Activated CD8-positive, alpha-beta memory T cell treated with anti-CD3 and anti-CD28 coated beads, Interleukin-2, amount 50 U/mL, for 1 hour (primary cell): ENCODE data around the gene MSANTD4.
"Not testable (repeated sequence)": the region's sequence is repeated elsewhere in the genome, so short reads cannot be mapped to it uniquely, and the experiment has no call there.

Experiments
- DNase-seq: peaks from one replicate; pipeline ENCODE4 v3.0.0-alpha.2; 2020; ENCODE audit errors: extremely low read depth

Gene MSANTD4

DNA sequence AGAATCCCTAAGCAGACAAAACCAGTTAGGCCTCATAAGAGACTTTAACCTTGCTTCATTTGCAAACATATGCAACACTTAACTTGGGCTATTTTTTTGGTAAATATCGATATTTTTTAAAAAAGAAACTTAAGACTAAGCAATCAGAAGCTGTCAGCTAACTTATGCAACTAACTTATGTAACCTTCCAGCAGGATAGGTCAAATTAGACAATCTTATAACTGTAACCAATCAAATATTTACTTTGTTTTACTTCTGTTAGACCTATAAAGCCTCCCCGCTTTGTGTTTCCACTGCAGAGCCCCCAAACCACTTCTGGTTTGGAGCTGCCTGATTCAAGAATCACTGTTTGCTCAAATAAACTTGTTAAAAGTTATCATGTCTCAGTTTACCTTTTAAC is 8.0 kb downstream of the MSANTD4 start:
- no peak for DNase-seq

DNA sequence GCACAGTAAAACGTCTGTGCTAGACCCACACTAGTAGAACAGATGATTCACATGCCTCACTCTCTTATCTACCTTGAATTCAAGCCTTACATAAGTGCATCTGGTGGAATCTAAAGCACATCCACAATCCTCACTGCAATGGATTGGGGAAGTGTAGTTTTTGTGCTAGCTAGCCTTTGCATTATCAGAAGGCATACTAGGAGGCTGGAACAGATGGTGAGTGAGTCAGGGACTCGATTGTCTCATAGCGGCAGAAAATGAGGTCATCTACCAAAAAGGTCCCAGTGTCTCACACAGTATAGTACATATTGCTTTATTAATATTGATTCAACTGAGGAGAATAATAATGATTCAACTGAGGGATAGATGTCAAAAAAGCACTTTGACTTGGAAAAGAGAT is 9.3 kb downstream of the MSANTD4 start:
- no peak for DNase-seq

DNA sequence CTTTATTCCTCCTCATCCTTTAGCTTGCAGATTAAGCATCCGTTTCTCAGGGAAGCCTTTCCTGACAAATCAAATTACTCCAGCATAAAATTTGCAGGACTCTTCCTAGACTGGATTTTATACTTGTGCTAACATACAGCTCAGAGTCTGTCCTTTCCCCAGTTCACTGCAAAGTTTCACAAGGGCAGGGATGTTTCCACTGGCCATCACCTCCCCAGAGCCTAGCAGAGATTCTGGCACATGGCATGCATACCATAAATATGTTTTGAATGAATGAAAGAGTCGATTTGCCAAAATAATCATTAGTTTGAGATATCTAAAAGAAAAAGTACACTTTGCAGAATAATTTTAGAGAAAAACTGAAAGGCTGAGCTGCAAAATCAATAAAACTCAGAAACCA is 10.6 kb downstream of the MSANTD4 start:
- DNase-seq = no peak

DNA sequence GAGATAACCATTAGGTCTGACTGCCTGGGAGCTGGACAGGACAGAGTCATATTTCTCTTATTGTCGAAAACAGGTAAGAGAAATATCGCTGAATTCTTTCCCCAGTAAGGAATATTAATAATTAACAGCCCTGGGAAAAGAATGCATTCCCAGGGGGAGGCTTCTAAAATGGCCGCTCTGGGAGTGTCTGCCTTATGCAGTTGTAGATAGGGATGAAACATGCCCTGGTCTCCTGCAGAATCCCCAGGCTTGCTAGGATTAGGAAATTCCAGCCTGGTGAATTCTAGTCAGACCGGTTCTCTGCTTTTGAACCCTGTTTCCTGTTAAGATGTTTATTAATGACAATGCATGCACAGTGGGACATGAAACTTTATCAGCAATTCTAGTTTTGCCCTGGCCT is 18.9 kb downstream of the MSANTD4 start:
- not testable (repeated sequence) for DNase-seq

DNA sequence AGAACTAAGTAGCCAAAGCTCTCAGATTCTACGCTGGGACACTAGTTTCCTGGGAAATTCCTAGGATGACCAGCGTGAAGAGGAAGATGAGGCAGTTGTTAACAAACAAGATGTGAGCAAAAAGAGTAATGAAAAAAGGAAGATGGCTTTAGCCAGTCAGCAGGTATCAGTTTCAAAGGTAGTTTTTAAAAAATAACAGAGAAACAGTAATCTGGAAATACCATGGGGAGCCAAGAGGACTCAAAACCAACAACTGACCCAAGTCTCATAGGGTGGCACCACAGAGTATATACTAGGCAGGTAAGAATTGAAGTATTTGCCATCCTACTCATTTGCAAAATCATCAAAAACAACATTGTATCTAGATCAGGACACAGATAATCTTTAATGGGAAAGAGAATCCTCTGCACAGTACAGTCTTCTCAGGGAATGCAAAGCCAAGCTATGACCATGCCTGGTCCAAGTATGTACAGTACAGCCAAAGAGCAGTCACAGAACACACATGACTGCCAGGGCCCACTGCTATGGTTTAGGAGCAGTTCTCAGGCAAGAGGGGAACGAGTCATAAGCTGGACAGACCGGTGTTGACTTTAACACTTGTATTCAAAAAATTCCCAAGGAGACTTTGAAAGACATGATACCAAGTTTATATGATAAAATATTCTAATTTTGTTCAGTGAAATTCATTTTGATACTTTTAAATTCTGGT is 20.6 kb downstream of the MSANTD4 start:
- no peak for DNase-seq

DNA sequence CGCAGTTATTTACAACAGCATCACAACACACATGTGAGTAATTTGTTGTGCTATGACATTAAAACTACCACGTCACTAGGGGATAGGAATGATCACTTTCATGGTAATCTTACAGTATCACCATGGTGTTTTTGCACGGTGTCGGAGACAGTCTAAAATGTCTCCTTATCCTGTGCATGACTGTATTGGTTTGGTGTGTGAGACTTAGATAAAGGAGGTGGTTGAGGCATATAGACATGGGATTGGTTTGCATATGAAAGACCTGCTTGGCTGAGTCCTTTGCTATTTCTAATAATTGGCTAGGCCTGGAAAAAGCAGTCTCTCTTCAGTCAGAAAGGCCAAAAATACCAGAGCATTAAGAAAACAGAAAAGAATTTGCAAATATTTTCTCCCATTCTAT is 30.2 kb downstream of the MSANTD4 start:
- no peak for DNase-seq

DNA sequence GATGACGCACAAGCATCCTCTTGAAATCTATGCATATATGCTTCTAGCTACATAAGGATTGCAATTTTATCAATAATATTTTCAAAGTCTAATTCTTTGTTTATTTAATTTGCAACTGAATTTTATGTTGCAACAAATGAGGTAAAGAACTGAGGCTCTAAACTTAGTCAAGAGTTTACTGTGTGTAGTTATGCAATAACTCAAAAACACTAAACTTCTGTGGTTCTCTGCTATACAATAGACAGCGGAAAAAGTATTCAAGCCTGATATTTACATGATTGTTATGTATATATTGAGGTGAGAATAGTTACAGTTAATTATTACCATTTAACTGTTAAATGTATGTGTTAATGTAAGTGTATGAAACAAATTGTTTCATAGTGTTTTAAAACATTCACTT is 32.9 kb downstream of the MSANTD4 start:
- DNase-seq = no peak

DNA sequence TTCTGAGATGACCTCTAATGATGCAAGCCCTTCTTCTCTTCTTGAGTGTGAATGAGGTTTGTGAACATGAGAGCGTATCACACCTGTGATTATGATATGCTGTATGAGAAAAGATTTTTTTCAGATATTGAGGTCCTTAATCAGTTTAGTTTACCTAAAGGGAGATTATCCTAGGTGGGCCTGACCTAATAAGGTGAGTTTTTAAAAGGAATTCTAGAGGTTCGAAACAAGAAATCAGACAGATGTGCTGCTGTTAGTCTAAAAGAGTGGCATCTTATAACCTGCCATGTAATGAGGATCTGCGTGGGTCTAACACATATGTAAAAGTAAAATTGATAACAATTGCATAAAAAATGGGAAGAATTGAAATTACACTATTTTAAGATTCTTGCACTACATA is 33.8 kb downstream of the MSANTD4 start:
- no peak for DNase-seq

DNA sequence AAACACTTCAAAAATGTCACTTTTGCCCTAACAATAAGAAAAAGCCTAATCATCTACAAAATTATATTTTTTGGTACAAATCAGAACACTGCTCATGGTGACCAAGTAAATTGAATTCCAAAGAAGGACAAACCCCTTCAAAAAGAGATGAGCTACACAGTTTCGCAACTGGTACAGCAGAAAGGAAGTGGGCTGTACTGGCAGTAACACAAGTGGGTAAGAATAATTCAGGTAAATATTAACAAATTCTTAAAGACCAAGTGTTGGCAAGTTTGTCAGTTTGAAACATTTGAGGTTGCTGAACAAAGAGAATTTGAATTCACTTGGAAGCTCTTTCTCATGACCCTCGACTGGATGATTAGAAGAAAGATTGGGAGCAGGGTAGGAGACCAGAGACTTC is 35.5 kb downstream of the MSANTD4 start:
- DNase-seq = no peak

DNA sequence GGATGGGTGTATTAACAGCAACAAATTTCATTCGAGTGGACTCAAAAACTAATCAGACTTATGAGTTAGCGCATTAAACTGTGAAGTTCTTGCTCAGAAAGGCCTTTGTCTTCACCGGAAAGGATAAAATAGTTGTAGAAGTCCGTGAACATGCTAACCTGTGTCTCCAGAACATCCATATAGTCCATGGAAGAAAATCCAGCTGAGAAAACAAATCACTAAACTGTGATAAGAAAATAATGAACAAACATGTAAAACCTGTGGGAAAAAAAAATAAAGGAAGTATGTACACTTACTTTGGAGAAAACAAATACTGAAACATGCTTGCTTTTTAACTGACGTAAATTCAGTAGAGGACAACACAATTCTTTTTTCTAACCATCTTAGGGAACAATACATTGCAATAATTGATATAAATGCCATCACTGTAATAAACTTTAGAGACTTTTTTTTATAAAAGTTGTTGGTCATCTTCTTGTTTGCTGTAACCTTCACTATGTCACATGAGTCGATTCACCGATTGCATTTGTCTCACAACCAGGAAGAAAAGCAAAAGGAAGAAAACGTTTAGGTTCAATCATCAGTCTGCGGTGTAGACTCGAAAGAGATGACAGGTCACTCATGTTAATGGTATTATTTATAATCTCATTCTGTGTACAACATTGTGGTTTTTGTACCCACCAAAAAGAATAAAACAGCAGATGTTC is 41.9 kb downstream of the MSANTD4 start:
- DNase-seq = no peak

DNA sequence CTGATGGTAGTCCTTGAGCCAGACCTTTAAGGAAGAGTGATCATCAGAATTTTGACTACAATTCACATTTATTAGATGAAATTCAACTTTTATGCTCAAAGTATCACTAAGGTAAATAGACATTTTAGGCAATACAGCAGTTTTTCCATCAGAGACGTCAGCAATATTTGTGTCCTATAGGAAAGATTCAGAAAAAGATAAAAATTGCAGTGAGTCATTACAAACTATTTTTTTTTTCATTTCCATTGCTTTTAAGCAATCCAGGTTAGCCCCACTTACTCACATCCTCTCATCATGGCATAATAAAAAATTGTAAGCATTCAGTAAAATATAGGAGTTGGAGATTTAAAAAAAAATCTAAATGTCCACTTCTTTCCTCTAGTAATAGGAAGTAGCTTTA is 46.9 kb downstream of the MSANTD4 start:
- DNase-seq = no peak

DNA sequence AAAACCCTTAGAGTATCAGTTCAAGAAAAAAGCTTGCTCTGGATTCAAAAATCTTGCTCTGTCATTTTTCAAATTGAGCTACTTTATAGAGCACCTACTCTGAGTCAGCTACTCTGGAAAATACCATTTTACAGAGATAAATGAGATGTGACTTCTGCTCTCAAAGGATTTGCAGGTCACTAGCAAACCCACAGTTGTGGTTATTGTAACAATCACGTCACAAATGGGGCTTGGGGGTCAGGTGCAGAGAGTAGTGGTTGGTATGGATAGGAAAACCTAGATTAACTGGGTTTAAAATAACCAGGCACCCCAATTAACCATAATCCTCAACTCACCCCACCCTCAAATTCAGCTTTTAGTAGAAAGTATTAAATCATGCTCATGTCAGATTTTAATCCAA is 52.3 kb downstream of the MSANTD4 start:
- DNase-seq = no peak

DNA sequence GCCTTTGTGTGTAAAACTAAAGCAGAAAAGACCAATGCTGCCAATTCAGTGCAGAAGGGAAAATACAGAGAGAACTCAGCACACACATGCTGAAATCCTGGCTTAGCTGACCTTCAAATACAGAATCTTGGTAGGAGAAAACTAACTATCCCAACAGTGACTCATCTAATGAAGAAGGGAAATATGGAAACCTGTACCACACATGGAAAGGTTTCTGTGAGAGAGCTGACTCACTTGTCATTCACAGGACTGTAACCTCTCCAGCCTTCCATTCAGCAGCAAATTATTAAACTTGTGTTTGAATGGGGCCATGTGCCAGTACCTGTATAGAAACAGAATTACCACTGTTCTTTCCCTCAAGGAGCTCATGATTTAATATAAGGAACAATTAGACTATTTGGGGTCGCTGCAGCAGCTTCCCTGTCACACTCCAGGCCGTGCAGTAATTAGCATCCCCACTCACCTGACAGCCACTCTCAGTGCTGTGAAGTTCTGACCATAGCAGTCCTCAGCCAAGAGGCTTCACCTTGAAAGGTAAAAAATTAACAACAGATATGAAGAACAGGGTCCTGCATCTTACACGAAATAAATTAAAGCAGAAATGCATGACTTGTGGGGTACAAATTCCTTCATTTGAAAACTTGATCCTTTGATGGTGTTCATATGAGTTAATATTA is 53.9 kb downstream of the MSANTD4 start:
- no peak for DNase-seq

DNA sequence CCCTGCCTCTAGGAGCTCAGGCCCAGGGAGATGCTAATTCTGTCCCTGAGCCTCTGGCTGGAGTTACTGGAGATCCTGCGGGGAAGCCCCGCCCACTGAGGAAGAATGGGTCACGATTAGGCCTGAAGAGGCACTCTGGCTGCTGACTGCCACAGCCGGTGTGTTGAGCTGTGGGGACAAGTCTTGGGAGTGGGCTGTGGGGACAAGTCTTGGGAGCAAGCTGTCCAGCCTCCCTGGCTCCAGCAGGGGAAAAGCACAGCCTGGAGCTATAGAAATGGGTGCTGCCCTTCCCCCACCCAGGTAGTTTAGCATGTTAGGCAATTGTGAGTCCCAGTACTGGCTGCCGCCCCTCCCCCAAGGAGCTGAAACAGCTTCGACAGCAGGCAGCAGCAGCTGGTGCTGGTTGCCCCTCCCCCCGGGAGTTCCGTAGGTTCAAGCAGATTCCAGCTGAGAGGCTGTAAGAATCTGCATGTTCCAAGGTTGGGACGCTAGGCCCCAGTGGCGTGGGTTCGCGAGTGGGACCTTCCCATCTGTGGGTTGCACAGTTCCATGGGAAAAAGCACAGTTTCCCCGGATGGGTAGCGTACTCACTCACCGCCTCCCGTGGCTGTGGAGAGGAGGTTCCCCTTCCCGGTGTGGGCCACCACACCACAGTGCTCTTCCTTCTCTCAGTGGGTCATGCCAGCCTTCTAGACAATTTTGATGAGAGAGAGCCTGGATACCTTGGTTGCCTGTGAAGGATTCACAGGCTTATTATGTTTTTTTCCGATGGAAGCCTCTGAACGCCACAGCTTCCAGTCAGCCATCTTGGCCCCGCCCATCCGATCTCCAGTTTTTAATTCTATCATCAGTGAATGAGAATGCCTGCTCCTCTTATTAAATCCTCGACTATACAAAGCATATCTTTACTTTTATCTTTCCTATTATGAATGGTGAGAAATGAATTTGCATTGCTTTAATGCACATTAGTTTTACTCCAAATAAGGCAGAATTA is 61.5 kb downstream of the MSANTD4 start:
- no peak for DNase-seq
